ENCODE measurements around the gene REXO4. TPM values are rescaled to one million over a fixed set of nuclear protein-coding genes. Genes with fewer than 3 reads are reported as not detected.

REXO4 gene
- total RNA-seq, 4 donors from 2014 or later: 20.9 to 28.3 (median 22.2) TPM

GRCh38 chr9:133440874-133441273 lies 23.1 kb upstream of the REXO4 start:
- TF ChIP-seq, protein P1, sequence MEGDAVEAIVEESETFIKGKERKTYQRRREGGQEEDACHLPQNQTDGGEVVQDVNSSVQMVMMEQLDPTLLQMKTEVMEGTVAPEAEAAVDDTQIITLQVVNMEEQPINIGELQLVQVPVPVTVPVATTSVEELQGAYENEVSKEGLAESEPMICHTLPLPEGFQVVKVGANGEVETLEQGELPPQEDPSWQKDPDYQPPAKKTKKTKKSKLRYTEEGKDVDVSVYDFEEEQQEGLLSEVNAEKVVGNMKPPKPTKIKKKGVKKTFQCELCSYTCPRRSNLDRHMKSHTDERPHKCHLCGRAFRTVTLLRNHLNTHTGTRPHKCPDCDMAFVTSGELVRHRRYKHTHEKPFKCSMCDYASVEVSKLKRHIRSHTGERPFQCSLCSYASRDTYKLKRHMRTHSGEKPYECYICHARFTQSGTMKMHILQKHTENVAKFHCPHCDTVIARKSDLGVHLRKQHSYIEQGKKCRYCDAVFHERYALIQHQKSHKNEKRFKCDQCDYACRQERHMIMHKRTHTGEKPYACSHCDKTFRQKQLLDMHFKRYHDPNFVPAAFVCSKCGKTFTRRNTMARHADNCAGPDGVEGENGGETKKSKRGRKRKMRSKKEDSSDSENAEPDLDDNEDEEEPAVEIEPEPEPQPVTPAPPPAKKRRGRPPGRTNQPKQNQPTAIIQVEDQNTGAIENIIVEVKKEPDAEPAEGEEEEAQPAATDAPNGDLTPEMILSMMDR (IDR thresholded peaks at IDR 0.05): no peak
- TF ChIP-seq POLR2A (IDR thresholded peaks at IDR 0.05): no peak
- TF ChIP-seq POLR2AphosphoS5 (IDR thresholded peaks at IDR 0.05): no peak
- TF ChIP-seq EP300 (IDR thresholded peaks at IDR 0.05): no peak
- H3K4me1 ChIP-seq: no peaks in the 10 kb centered on the region
- H3K27me3 ChIP-seq: no peaks in the 10 kb centered on the region
- no peaks in the 10 kb centered on the region for H3K9me3 ChIP-seq
- no peak overlapping the region for H3K4me3 ChIP-seq
- H3K36me3 ChIP-seq: no peaks in the 10 kb centered on the region
- DNase-seq (ENCODE audit: low spot score in 2 of 2): no peak
- no peak overlapping the region for H3K27ac ChIP-seq
- 73% methylated on average over 12 of the region's 12 CpGs for WGBS

DNA sequence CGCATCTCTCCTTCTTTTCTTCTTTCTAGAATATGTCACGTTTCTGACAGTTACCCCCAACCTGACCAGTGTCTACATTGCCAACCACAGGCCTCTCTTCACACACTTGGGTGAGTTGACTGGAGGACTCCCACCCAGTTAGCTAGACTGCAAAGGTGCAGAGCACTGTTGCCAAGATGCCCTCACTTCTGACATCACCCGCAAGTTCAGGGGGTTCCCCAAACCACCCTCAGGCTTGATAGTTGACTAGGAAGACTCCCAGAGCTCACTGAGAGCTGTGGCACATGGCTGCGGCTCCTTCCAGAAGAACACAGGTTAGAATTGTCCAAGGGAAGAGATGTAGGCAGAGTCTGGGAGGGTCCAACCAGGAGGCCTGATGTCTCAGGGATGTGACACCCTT lies 21.5 kb upstream of the REXO4 start:
- Histone ChIP-seq H3K36me3 (no peaks in the 10 kb centered on the region), H3K4me1 (no peaks in the 10 kb centered on the region), H3K9me3 (no peaks in the 10 kb centered on the region), H3K27ac (no peak overlapping the region), H3K4me3 (no peak overlapping the region), H3K27me3 (no peaks in the 10 kb centered on the region)
- TF ChIP-seq POLR2A (IDR thresholded peaks at IDR 0.05) (no peak), EP300 (IDR thresholded peaks at IDR 0.05) (no peak), POLR2AphosphoS5 (IDR thresholded peaks at IDR 0.05) (no peak)
- TF ChIP-seq, protein P1 (IDR thresholded peaks at IDR 0.05): no peak
- no peak for DNase-seq (ENCODE audit: low spot score in 2 of 2)
- WGBS: 86% methylated on average over 4 of the region's 4 CpGs

DNA sequence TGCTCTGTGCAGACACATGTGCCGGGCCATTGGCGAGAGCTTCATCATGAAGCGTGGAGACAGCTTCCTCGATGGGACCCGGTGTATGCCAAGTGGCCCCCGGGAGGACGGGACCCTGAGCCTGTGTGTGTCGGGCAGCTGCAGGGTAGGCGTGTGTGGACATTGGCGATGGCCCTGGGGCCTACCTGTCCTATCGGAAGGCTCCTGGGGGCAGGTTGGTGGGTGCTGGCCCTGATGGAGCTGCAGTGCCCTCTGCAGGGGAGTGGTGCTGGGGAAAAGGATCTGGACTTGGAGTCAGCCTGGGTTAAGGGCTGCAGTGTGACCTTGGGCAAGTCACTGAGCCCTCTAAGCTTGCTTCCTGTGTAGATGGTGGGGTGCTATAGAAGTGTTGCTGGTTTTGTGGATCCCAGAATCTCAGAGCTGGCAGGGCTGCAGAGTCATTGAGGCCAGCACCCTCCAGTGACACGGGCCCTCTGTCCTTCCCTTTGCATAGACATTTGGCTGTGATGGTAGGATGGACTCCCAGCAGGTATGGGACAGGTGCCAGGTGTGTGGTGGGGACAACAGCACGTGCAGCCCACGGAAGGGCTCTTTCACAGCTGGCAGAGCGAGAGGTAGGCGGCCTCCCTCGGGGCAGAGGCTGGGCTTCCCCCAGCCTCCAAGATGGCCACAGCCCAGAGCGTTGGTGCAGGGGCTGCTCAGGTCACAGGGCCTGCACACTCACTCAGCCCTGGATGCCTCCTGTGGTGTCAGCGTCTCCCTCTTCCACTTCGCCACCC lies 20.1 kb upstream of the REXO4 start:
- WGBS: 93% methylated on average over 14 of the region's 20 CpGs
- no peaks in the 10 kb centered on the region for H3K27me3 ChIP-seq

DNA sequence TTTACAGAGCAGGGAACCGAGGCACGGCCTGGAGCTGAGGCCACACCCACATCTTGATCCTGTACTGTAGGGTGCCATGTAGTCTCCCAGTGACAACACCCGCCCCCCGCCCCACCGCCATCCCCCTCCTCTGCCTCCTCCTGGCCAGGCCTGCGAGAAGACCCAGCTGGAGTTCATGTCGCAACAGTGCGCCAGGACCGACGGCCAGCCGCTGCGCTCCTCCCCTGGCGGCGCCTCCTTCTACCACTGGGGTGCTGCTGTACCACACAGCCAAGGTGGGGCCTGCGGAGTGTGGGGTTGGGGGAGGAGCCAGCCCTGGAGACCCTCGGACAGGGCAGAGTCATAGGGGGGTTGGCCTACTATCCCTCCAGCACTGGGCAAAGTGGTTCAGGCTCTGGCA lies 18.9 kb upstream of the REXO4 start:
- Histone ChIP-seq H3K4me1 (no peaks in the 10 kb centered on the region), H3K36me3 (no peaks in the 10 kb centered on the region), H3K4me3 (no peak overlapping the region), H3K9me3 (no peaks in the 10 kb centered on the region), H3K27me3 (no peaks in the 10 kb centered on the region), H3K27ac (no peak overlapping the region)
- WGBS: 69% methylated on average over 7 of the region's 16 CpGs
- no peak for DNase-seq (ENCODE audit: low spot score in 2 of 2)
- TF ChIP-seq, protein P1 (IDR thresholded peaks at IDR 0.05): no peak
- TF ChIP-seq POLR2AphosphoS5 (IDR thresholded peaks at IDR 0.05): no peak
- no peak for TF ChIP-seq POLR2A (IDR thresholded peaks at IDR 0.05)
- no peak for TF ChIP-seq EP300 (IDR thresholded peaks at IDR 0.05)

More for the DNA sequence above, 20.1 kb upstream of the REXO4 start:
- no peaks in the 10 kb centered on the region for H3K9me3 ChIP-seq
- no peak for TF ChIP-seq EP300 (IDR thresholded peaks at IDR 0.05)
- no peak for TF ChIP-seq POLR2AphosphoS5 (IDR thresholded peaks at IDR 0.05)
- TF ChIP-seq, protein P1 (IDR thresholded peaks at IDR 0.05): no peak
- no peak for TF ChIP-seq POLR2A (IDR thresholded peaks at IDR 0.05)
- no peak overlapping the region for H3K27ac ChIP-seq
- no peaks in the 10 kb centered on the region for H3K36me3 ChIP-seq
- H3K4me1 ChIP-seq: no peaks in the 10 kb centered on the region
- no peak overlapping the region for H3K4me3 ChIP-seq
- no peak for DNase-seq (ENCODE audit: low spot score in 2 of 2)

- Histone ChIP-seq H3K27ac (no peak overlapping the region), H3K4me1 (peaks cover 12% of the 10 kb centered on the region), H3K9me3 (no peaks in the 10 kb centered on the region), H3K4me3 (no peak overlapping the region), H3K27me3 (peaks cover 10% of the 10 kb centered on the region), H3K36me3 (no peaks in the 10 kb centered on the region)
- WGBS: 85% methylated on average over 5 of the region's 11 CpGs
- no peak for DNase-seq (ENCODE audit: low spot score in 2 of 2)
- no peak for TF ChIP-seq POLR2AphosphoS5 (IDR thresholded peaks at IDR 0.05)
- no peak for TF ChIP-seq EP300 (IDR thresholded peaks at IDR 0.05)
- no peak for TF ChIP-seq POLR2A (IDR thresholded peaks at IDR 0.05)
- TF ChIP-seq, protein P1 (IDR thresholded peaks at IDR 0.05): no peak
These were observed 15.6 kb upstream of the REXO4 start for GRCh38 chr9:133433351-133433843.

Measured in suprapubic skin (tissue), 4 donors.